Measurements from ENCODE around the gene EFHC2. TPM values are rescaled to one million over a fixed set of nuclear protein-coding genes. Genes with fewer than 3 reads are reported as not detected.

Gene EFHC2
- total RNA-seq, 1 experiment from 2014 or later, result 1.1 TPM

GRCh38 chrX:44162964-44163475 lies 180.5 kb downstream of the EFHC2 start:
- peaks cover 4 to 12% (median 11%) of the 10 kb centered on the region in 3 experiments for H3K36me3 Mint-ChIP-seq (ENCODE audit: insufficient read depth in 1 of 3, low read depth in 3 of 3)

More at GRCh38 chrX:44162964-44163475, 180.5 kb downstream of the EFHC2 start:
- Mint-ChIP-seq H3K4me3 (no peak overlapping the region), H3K27ac (no peak overlapping the region), H3K4me1 (no peaks in the 10 kb centered on the region), H3K27me3 (ENCODE audit: low read depth) (no peaks in the 10 kb centered on the region; the same call in 1 of the 2 replicates), H3K9me3 (peaks cover 57 to 63% of the 10 kb centered on the region in 2 experiments)
- Histone ChIP-seq H3K4me1 (ENCODE audit: insufficient read depth, low read length) (no peaks in the 10 kb centered on the region), H4K5ac (ENCODE audit: insufficient read length, low read depth, low read length) (no peak overlapping the region), H2BK120ac (ENCODE audit: low read depth, low read length, poor library complexity, severe bottlenecking) (no peak overlapping the region), H2BK5ac (ENCODE audit: insufficient read length, low read length) (no peak overlapping the region), H3K4me2 (ENCODE audit: insufficient read depth, insufficient read length, low read length) (no peak overlapping the region), H3K23me2 (ENCODE audit: insufficient read length, low read depth, low read length, poor library complexity, severe bottlenecking) (no peaks in the 10 kb centered on the region), H3K79me2 (ENCODE audit: insufficient read depth, low read length) (no peaks in the 10 kb centered on the region), H3K23ac (ENCODE audit: insufficient read length, low read depth, low read length) (no peak overlapping the region), H3K56ac (ENCODE audit: insufficient read length, low read depth, low read length) (no peak overlapping the region), H3K4ac (ENCODE audit: low read depth, low read length) (no peak overlapping the region), H2AFZ (ENCODE audit: low read length) (no peak overlapping the region), H2BK12ac (ENCODE audit: insufficient read length, low read depth, low read length) (no peak overlapping the region), H4K20me1 (ENCODE audit: control insufficient read depth, insufficient read depth, insufficient read length) (no peaks in the 10 kb centered on the region), H2BK20ac (ENCODE audit: low read depth, low read length, poor library complexity, severe bottlenecking) (no peak overlapping the region), H4K8ac (replicated peaks; ENCODE audit: insufficient read length, low read depth, low read length) (no peak overlapping the region), H2BK15ac (ENCODE audit: low read depth, low read length) (no peak overlapping the region), H4K91ac (ENCODE audit: insufficient read length, low read depth, low read length) (no peak overlapping the region), H3K27ac (ENCODE audit: insufficient read length, low read depth, low read length) (no peak overlapping the region), H3T11ph (ENCODE audit: low read length) (no peak overlapping the region), H3K9ac (ENCODE audit: extremely low read depth, insufficient read length, low read length) (no peak overlapping the region), H3K27me3 (ENCODE audit: insufficient read depth, low read length) (no peaks in the 10 kb centered on the region), H3K18ac (ENCODE audit: insufficient read length, low read depth, low read length) (no peak overlapping the region), H3K9me3 (ENCODE audit: control insufficient read depth, low read depth, low read length) (peaks cover 30% of the 10 kb centered on the region), H2AK5ac (ENCODE audit: insufficient read length, low read length) (no peak overlapping the region), H3K79me1 (ENCODE audit: insufficient read depth, low read depth, low read length, poor library complexity, severe bottlenecking) (no peaks in the 10 kb centered on the region), H3K14ac (ENCODE audit: insufficient read depth, low read length) (no peak overlapping the region)
- DNase-seq, result no peak
- TF ChIP-seq, protein P1, sequence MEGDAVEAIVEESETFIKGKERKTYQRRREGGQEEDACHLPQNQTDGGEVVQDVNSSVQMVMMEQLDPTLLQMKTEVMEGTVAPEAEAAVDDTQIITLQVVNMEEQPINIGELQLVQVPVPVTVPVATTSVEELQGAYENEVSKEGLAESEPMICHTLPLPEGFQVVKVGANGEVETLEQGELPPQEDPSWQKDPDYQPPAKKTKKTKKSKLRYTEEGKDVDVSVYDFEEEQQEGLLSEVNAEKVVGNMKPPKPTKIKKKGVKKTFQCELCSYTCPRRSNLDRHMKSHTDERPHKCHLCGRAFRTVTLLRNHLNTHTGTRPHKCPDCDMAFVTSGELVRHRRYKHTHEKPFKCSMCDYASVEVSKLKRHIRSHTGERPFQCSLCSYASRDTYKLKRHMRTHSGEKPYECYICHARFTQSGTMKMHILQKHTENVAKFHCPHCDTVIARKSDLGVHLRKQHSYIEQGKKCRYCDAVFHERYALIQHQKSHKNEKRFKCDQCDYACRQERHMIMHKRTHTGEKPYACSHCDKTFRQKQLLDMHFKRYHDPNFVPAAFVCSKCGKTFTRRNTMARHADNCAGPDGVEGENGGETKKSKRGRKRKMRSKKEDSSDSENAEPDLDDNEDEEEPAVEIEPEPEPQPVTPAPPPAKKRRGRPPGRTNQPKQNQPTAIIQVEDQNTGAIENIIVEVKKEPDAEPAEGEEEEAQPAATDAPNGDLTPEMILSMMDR (conservative IDR thresholded peaks at IDR 0.05), result no peak
